ENCODE data around the gene ARID1B.

Gene ARID1B

GRCh38 chr6:157076451-157076822 is 299.3 kb downstream of the ARID1B start (continued):
- TF ChIP-seq ZNF2 (tag by site-specific recombination; IDR thresholded peaks at IDR 0.05), result no peak
- no peak for TF ChIP-seq ZNF19 (tag by site-specific recombination; IDR thresholded peaks at IDR 0.05; ENCODE audit: low read depth)
- TF ChIP-seq BCL11B (tag by site-specific recombination; IDR thresholded peaks at IDR 0.05; ENCODE audit: low read depth), result no peak
- TF ChIP-seq, protein P1, sequence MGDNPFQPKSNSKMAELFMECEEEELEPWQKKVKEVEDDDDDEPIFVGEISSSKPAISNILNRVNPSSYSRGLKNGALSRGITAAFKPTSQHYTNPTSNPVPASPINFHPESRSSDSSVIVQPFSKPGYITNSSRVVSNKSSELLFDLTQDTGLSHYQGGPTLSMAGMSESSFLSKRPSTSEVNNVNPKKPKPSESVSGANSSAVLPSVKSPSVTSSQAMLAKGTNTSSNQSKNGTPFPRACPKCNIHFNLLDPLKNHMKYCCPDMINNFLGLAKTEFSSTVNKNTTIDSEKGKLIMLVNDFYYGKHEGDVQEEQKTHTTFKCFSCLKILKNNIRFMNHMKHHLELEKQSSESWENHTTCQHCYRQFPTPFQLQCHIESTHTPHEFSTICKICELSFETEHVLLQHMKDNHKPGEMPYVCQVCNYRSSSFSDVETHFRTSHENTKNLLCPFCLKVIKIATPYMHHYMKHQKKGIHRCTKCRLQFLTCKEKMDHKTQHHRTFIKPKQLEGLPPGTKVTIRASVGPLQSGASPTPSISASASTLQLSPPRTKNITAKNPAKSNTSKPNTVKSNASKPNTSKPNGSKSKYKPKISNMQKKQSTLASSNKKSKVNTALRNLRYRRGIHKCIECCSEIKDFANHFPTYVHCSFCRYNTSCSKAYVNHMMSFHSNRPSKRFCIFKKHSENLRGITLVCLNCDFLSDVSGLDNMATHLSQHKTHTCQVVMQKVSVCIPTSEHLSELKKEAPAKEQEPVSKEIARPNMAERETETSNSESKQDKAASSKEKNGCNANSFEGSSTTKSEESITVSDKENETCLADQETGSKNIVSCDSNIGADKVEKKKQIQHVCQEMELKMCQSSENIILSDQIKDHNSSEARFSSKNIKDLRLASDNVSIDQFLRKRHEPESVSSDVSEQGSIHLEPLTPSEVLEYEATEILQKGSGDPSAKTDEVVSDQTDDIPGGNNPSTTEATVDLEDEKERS (tag by site-specific recombination; IDR thresholded peaks at IDR 0.05), result no peak
- TF ChIP-seq, protein P2, sequence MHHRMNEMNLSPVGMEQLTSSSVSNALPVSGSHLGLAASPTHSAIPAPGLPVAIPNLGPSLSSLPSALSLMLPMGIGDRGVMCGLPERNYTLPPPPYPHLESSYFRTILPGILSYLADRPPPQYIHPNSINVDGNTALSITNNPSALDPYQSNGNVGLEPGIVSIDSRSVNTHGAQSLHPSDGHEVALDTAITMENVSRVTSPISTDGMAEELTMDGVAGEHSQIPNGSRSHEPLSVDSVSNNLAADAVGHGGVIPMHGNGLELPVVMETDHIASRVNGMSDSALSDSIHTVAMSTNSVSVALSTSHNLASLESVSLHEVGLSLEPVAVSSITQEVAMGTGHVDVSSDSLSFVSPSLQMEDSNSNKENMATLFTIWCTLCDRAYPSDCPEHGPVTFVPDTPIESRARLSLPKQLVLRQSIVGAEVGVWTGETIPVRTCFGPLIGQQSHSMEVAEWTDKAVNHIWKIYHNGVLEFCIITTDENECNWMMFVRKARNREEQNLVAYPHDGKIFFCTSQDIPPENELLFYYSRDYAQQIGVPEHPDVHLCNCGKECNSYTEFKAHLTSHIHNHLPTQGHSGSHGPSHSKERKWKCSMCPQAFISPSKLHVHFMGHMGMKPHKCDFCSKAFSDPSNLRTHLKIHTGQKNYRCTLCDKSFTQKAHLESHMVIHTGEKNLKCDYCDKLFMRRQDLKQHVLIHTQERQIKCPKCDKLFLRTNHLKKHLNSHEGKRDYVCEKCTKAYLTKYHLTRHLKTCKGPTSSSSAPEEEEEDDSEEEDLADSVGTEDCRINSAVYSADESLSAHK (tag by site-specific recombination; IDR thresholded peaks at IDR 0.05), result peak; percentile 13; the same call in 1 of the 2 replicates
- TF ChIP-seq, protein P3, sequence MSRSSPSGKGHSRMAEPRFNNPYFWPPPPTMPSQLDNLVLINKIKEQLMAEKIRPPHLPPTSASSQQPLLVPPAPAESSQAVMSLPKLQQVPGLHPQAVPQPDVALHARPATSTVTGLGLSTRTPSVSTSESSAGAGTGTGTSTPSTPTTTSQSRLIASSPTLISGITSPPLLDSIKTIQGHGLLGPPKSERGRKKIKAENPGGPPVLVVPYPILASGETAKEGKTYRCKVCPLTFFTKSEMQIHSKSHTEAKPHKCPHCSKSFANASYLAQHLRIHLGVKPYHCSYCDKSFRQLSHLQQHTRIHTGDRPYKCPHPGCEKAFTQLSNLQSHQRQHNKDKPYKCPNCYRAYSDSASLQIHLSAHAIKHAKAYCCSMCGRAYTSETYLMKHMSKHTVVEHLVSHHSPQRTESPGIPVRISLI (tag by site-specific recombination; IDR thresholded peaks at IDR 0.05), result 0 out of 2 replicates have a peak, but pooled peaks have one; percentile 0
- 0 out of 2 replicates have a peak, but pooled peaks have one; percentile 21 for TF ChIP-seq ZEB2 (tag by site-specific recombination; IDR thresholded peaks at IDR 0.05)
- TF ChIP-seq ZNF639 (tag by site-specific recombination; IDR thresholded peaks at IDR 0.05), result no peak
- peak; percentile 42; the same call in 1 of the 2 replicates for TF ChIP-seq ZNF561 (tag by site-specific recombination; IDR thresholded peaks at IDR 0.05; ENCODE audit: borderline replicate concordance)
- TF ChIP-seq, protein P4, sequence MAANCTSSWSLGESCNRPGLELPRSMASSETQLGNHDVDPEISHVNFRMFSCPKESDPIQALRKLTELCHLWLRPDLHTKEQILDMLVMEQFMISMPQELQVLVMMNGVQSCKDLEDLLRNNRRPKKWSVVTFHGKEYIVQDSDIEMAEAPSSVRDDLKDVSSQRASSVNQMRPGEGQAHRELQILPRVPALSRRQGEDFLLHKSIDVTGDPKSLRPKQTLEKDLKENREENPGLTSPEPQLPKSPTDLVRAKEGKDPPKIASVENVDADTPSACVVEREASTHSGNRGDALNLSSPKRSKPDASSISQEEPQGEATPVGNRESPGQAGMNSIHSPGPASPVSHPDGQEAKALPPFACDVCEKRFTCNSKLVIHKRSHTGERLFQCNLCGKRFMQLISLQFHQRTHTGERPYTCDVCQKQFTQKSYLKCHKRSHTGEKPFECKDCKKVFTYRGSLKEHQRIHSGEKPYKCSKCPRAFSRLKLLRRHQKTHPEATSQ (tag by site-specific recombination; IDR thresholded peaks at IDR 0.05), result no peak
- peak; percentile 31; the same call in 1 of the 2 replicates for TF ChIP-seq TCF7L2 (IDR thresholded peaks at IDR 0.05; ENCODE audit: borderline replicate concordance, low read depth, low read length)
- peak; percentile 66; the same call in 1 of the 2 replicates for TF ChIP-seq ZNF843 (tag by site-specific recombination; IDR thresholded peaks at IDR 0.05)
- no peak for TF ChIP-seq ZNF701 (tag by site-specific recombination; IDR thresholded peaks at IDR 0.05)
- TF ChIP-seq ZNF350 (tag by site-specific recombination; IDR thresholded peaks at IDR 0.05), result 0 out of 2 replicates have a peak, but pooled peaks have one; percentile 8
- no peak for TF ChIP-seq ZNF16 (tag by site-specific recombination; IDR thresholded peaks at IDR 0.05; ENCODE audit: low read depth)
- TF ChIP-seq MYNN (tag by site-specific recombination; IDR thresholded peaks at IDR 0.05; ENCODE audit: borderline replicate concordance), result no peak
- TF ChIP-seq, protein P5, sequence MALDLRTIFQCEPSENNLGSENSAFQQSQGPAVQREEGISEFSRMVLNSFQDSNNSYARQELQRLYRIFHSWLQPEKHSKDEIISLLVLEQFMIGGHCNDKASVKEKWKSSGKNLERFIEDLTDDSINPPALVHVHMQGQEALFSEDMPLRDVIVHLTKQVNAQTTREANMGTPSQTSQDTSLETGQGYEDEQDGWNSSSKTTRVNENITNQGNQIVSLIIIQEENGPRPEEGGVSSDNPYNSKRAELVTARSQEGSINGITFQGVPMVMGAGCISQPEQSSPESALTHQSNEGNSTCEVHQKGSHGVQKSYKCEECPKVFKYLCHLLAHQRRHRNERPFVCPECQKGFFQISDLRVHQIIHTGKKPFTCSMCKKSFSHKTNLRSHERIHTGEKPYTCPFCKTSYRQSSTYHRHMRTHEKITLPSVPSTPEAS (tag by site-specific recombination; IDR thresholded peaks at IDR 0.05), result no peak
- TF ChIP-seq ZBTB17 (tag by site-specific recombination; IDR thresholded peaks at IDR 0.05), result no peak
- peak; percentile 31; the same call in 1 of the 2 replicates for TF ChIP-seq BCL6B (tag by site-specific recombination; IDR thresholded peaks at IDR 0.05)
- TF ChIP-seq ZNF571 (tag by site-specific recombination; IDR thresholded peaks at IDR 0.05), result no peak
- peak; percentile 61 for TF ChIP-seq OSR2 (tag by site-specific recombination; IDR thresholded peaks at IDR 0.05)
- no peak for TF ChIP-seq EGR2 (tag by site-specific recombination; IDR thresholded peaks at IDR 0.05; ENCODE audit: low read depth)
- no peak for TF ChIP-seq ZNF157 (tag by site-specific recombination; IDR thresholded peaks at IDR 0.05)
- 0 out of 2 replicates have a peak, but pooled peaks have one; percentile 54 for TF ChIP-seq TRIM28 (IDR thresholded peaks at IDR 0.05; ENCODE audit: borderline replicate concordance, low read length)

Data from HEK293 (cell line).